GM19238 (cell line): ENCODE results near the gene KIAA1614.

Experiments used
- DNase-seq: peaks from one replicate; pipeline ENCODE4 v3.0.0; 2011; ENCODE audit warnings: low spot score; ENCODE audit not compliant: insufficient read length

Gene KIAA1614

GRCh38 chr1:180912801-180913565 is at the start of gene KIAA1614:
KIAA1614 (plus strand) TSS chr1:180912897; CDS start chr1:180913244, 347 bp downstream.
- DNase-seq = no peak

GRCh38 chr1:180863158-180863775 is 49.4 kb upstream of the KIAA1614 start:
- DNase-seq = no peak

- peak; percentile 19 for DNase-seq
Observed at GRCh38 chr1:180881806-180882509, 30.7 kb upstream of the KIAA1614 start.

GRCh38 chr1:180884588-180885300 is 28.0 kb upstream of the KIAA1614 start:
- no peak for DNase-seq

- no peak for DNase-seq
Observed at GRCh38 chr1:180886338-180886737, 26.4 kb upstream of the KIAA1614 start.

GRCh38 chr1:180887841-180888240 is 24.9 kb upstream of the KIAA1614 start:
- no peak for DNase-seq

- peak; percentile 27 for DNase-seq
Observed at GRCh38 chr1:180888870-180889269, 23.8 kb upstream of the KIAA1614 start.

GRCh38 chr1:180889325-180889724 is 23.4 kb upstream of the KIAA1614 start:
- no peak for DNase-seq

- no peak for DNase-seq
Observed at GRCh38 chr1:180892272-180892671, 20.4 kb upstream of the KIAA1614 start.

GRCh38 chr1:180892675-180893074 is 20.0 kb upstream of the KIAA1614 start:
- no peak for DNase-seq

- no peak for DNase-seq
Observed at GRCh38 chr1:180893614-180894013, 19.1 kb upstream of the KIAA1614 start.

- DNase-seq = no peak
Observed at GRCh38 chr1:180896161-180896560, 16.5 kb upstream of the KIAA1614 start.

GRCh38 chr1:180898441-180899219 is 14.1 kb upstream of the KIAA1614 start:
- DNase-seq = no peak

GRCh38 chr1:180899262-180899661 is 13.4 kb upstream of the KIAA1614 start:
- no peak for DNase-seq

- no peak for DNase-seq
Observed at GRCh38 chr1:180901076-180901990, 11.4 kb upstream of the KIAA1614 start.

- no peak for DNase-seq
Observed at GRCh38 chr1:180902541-180902940, 10.2 kb upstream of the KIAA1614 start.

GRCh38 chr1:180905927-180906326 is 6.8 kb upstream of the KIAA1614 start:
- DNase-seq = no peak

GRCh38 chr1:180906511-180906910 is 6.2 kb upstream of the KIAA1614 start:
- DNase-seq = no peak

GRCh38 chr1:180907313-180908055 is 5.2 kb upstream of the KIAA1614 start:
- DNase-seq = no peak
